Measurements from ENCODE around the gene PTPRA.
A peak's percentile ranks its signal among the peaks of the same experiment; 100 is the strongest.
"Not testable (repeated sequence)": the region's sequence is repeated elsewhere in the genome, so short reads cannot be mapped to it uniquely, and the experiment has no call there.

The PTPRA gene

GRCh38 chr20:3075315-3075714 lies 202.0 kb downstream of the PTPRA start:
- H2BK120ac ChIP-seq (ENCODE audit: low read depth, low read length); H3K14ac ChIP-seq (ENCODE audit: low read length); H2AK5ac ChIP-seq (ENCODE audit: low read depth, low read length); H4K8ac ChIP-seq (ENCODE audit: low read depth, low read length); H3K4me2 ChIP-seq (ENCODE audit: insufficient read depth, low read length, poor library complexity, severe bottlenecking); H3K27ac ChIP-seq (replicated peaks; ENCODE audit: low read length); H3K36me3 ChIP-seq (replicated peaks in 1 of 2; ENCODE audit: control insufficient read depth in 2 of 2, insufficient read depth in 2 of 2, low read length in 2 of 2); H2BK15ac ChIP-seq (ENCODE audit: low read length); H3K9me3 ChIP-seq (replicated peaks in 1 of 2; ENCODE audit: control insufficient read depth in 2 of 2, insufficient read depth in 1 of 2, low read depth in 1 of 2, low read length in 2 of 2); H2BK12ac ChIP-seq (ENCODE audit: low read length); H3K9ac ChIP-seq (ENCODE audit: low read depth, low read length, poor library complexity); H3K18ac ChIP-seq (ENCODE audit: low read length); H3K4me1 ChIP-seq (ENCODE audit: control insufficient read depth in 2 of 2, insufficient read depth in 1 of 2, low read depth in 1 of 2, low read length in 2 of 2); H4K91ac ChIP-seq (ENCODE audit: low read depth, low read length, poor library complexity); H2BK5ac ChIP-seq (ENCODE audit: low read length); H3K4me3 ChIP-seq (ENCODE audit: low read length in 2 of 2); H3K4ac ChIP-seq (ENCODE audit: low read length); H3K79me1 ChIP-seq (ENCODE audit: low read depth, low read length); H2AFZ ChIP-seq (ENCODE audit: low read length); DNase-seq (ENCODE audit: low spot score); H3K23ac ChIP-seq (ENCODE audit: low read depth, low read length, poor library complexity): not testable (repeated sequence)
- WGBS, 2 donors (ENCODE audit: extremely low coverage in 2 of 2, insufficient read length in 2 of 2, insufficient replicate concordance in 1 of 2), result no CpG with 5 or more reads among the region's 6 CpGs
- H3K27me3 ChIP-seq (ENCODE audit: control insufficient read depth in 3 of 3, insufficient read depth in 3 of 3, low read depth in 1 of 3, low read length in 3 of 3), result peaks cover 10 to 25% (median 24%) of the 10 kb centered on the region in 3 experiments

DNA sequence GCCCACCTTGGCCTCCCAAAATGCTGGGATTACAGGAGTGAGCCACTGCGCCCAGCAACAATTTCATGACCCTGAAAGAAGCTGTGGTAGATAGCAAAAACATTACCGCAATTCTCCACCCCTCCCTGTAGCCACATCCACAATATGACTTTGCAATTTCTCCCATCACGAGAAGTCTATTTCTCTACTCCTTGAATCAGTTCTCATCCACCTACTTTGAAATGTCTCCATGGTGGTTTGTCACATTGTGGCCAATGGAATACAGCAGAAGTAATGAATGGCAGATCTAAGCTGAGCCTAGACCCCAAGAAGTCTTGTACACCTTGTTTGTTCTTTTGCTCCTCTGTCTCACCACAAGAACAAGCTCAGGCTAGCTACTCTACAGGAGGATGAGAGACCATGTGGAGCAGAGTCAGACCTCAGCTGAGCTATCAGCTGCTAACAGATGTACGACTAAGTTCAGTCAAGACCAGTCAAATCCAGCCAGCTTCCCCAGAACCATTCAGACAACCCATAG lies 204.4 kb downstream of the PTPRA start:
- Histone ChIP-seq H2AK5ac (ENCODE audit: low read depth, low read length) (no peak overlapping the region), H3K4me2 (ENCODE audit: insufficient read depth, low read length, poor library complexity, severe bottlenecking) (no peak overlapping the region), H3K27me3 (ENCODE audit: control insufficient read depth in 3 of 3, insufficient read depth in 3 of 3, low read depth in 1 of 3, low read length in 3 of 3) (peaks cover 6 to 41% (median 21%) of the 10 kb centered on the region in 3 experiments), H2BK12ac (ENCODE audit: low read length) (no peak overlapping the region), H3K4ac (ENCODE audit: low read length) (no peak overlapping the region), H3K18ac (ENCODE audit: low read length) (no peak overlapping the region), H4K8ac (ENCODE audit: low read depth, low read length) (no peak overlapping the region), H3K36me3 (replicated peaks in 1 of 2; ENCODE audit: control insufficient read depth in 2 of 2, insufficient read depth in 2 of 2, low read length in 2 of 2) (no peaks in the 10 kb centered on the region), H2BK120ac (ENCODE audit: low read depth, low read length) (no peak overlapping the region), H3K9ac (ENCODE audit: low read depth, low read length, poor library complexity) (no peak overlapping the region), H3K23ac (ENCODE audit: low read depth, low read length, poor library complexity) (no peak overlapping the region), H3K4me1 (ENCODE audit: control insufficient read depth in 2 of 2, insufficient read depth in 1 of 2, low read depth in 1 of 2, low read length in 2 of 2) (peaks cover 2 to 3% of the 10 kb centered on the region in 2 donors), H3K79me1 (ENCODE audit: low read depth, low read length) (no peaks in the 10 kb centered on the region), H3K4me3 (ENCODE audit: low read length in 2 of 2) (no peak overlapping the region), H3K14ac (ENCODE audit: low read length) (no peak overlapping the region), H3K27ac (replicated peaks; ENCODE audit: low read length) (no peak overlapping the region), H2AFZ (ENCODE audit: low read length) (no peak overlapping the region), H4K91ac (ENCODE audit: low read depth, low read length, poor library complexity) (no peak overlapping the region), H3K9me3 (replicated peaks in 1 of 2; ENCODE audit: control insufficient read depth in 2 of 2, insufficient read depth in 1 of 2, low read depth in 1 of 2, low read length in 2 of 2) (no peaks in the 10 kb centered on the region), H2BK15ac (ENCODE audit: low read length) (no peak overlapping the region), H2BK5ac (ENCODE audit: low read length) (no peak overlapping the region)
- no CpG with 5 or more reads among the region's 4 CpGs for WGBS, 2 donors (ENCODE audit: extremely low coverage in 2 of 2, insufficient read length in 2 of 2, insufficient replicate concordance in 1 of 2)
- DNase-seq (ENCODE audit: low spot score), result no peak

DNA sequence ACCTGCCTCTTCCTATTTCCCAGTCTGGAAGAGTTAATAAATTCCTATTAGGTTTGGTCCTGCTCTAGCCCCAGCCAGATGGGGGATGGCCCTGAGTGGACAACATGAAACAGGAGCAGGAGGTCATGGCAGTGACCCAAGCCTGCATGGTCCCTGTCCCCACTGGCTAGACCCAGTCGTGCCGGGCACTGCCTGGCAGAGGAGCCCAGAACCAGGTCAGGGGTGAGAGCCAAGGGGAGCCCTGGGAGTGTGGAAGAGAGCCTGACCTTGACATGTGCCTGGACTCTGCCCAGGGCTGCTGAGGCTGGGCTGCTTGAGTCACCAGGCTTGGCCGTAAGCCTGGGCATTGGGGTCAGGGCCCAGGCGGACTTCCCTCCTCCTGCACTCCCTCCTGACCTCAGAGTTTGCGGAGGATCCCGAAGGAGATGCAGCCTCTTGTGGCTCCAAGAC lies 207.7 kb downstream of the PTPRA start:
- H3K4ac ChIP-seq (ENCODE audit: low read length), result no peak overlapping the region
- no peak overlapping the region for H2AK5ac ChIP-seq (ENCODE audit: low read depth, low read length)
- no peaks in the 10 kb centered on the region for H3K36me3 ChIP-seq (replicated peaks in 1 of 2; ENCODE audit: control insufficient read depth in 2 of 2, insufficient read depth in 2 of 2, low read length in 2 of 2)
- H3K79me1 ChIP-seq (ENCODE audit: low read depth, low read length), result no peaks in the 10 kb centered on the region
- no peak overlapping the region for H4K8ac ChIP-seq (ENCODE audit: low read depth, low read length)
- DNase-seq (ENCODE audit: low spot score), result no peak
- H3K27me3 ChIP-seq (ENCODE audit: control insufficient read depth in 3 of 3, insufficient read depth in 3 of 3, low read depth in 1 of 3, low read length in 3 of 3), result peaks cover 11 to 66% (median 35%) of the 10 kb centered on the region in 3 experiments
- H2BK120ac ChIP-seq (ENCODE audit: low read depth, low read length), result no peak overlapping the region
- H3K18ac ChIP-seq (ENCODE audit: low read length), result no peak overlapping the region
- H3K4me3 ChIP-seq (ENCODE audit: low read length in 2 of 2), result no peak overlapping the region
- H2BK15ac ChIP-seq (ENCODE audit: low read length), result no peak overlapping the region
- peaks cover 0 to 4% of the 10 kb centered on the region in 2 donors for H3K4me1 ChIP-seq (ENCODE audit: control insufficient read depth in 2 of 2, insufficient read depth in 1 of 2, low read depth in 1 of 2, low read length in 2 of 2)
- no peak overlapping the region for H3K23ac ChIP-seq (ENCODE audit: low read depth, low read length, poor library complexity)
- peak overlapping the region; percentile 76 for H2BK12ac ChIP-seq (ENCODE audit: low read length)
- H3K9ac ChIP-seq (ENCODE audit: low read depth, low read length, poor library complexity), result peak overlapping the region; percentile 45
- H2BK5ac ChIP-seq (ENCODE audit: low read length), result no peak overlapping the region
- H3K14ac ChIP-seq (ENCODE audit: low read length), result no peak overlapping the region
- H2AFZ ChIP-seq (ENCODE audit: low read length), result no peak overlapping the region
- no peaks in the 10 kb centered on the region for H3K9me3 ChIP-seq (replicated peaks in 1 of 2; ENCODE audit: control insufficient read depth in 2 of 2, insufficient read depth in 1 of 2, low read depth in 1 of 2, low read length in 2 of 2)
- no peak overlapping the region for H3K4me2 ChIP-seq (ENCODE audit: insufficient read depth, low read length, poor library complexity, severe bottlenecking)
- no peak overlapping the region for H3K27ac ChIP-seq (replicated peaks; ENCODE audit: low read length)
- WGBS, 2 donors (ENCODE audit: extremely low coverage in 2 of 2, insufficient read length in 2 of 2, insufficient replicate concordance in 1 of 2), result no CpG with 5 or more reads among the region's 6 CpGs
- H4K91ac ChIP-seq (ENCODE audit: low read depth, low read length, poor library complexity), result no peak overlapping the region

DNA sequence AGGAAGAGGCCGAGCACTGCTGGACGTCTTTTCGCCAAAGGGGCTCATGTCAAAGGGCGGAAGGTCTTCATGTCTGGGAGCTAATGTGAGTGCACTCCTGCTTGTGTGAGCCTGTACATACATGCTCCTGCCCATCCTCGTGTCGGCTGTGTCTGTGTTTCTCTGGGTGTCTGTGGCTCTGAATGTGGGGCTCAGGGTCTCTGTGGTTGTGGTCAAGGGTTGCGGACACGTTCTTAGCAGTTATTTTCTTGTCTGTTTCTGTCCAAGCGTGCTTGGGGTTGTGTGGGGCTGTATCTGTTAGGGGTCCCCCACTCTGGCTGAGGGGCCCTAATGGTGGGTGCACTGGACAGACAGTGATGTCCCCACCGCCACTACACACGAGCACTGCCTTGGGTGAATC lies 208.4 kb downstream of the PTPRA start:
- Histone ChIP-seq H3K23ac (ENCODE audit: low read depth, low read length, poor library complexity) (no peak overlapping the region), H3K79me1 (ENCODE audit: low read depth, low read length) (no peaks in the 10 kb centered on the region), H3K36me3 (replicated peaks in 1 of 2; ENCODE audit: control insufficient read depth in 2 of 2, insufficient read depth in 2 of 2, low read length in 2 of 2) (no peaks in the 10 kb centered on the region), H2BK5ac (ENCODE audit: low read length) (no peak overlapping the region), H3K27ac (replicated peaks; ENCODE audit: low read length) (no peak overlapping the region), H2BK12ac (ENCODE audit: low read length) (no peak overlapping the region), H4K91ac (ENCODE audit: low read depth, low read length, poor library complexity) (no peak overlapping the region), H3K9me3 (replicated peaks in 1 of 2; ENCODE audit: control insufficient read depth in 2 of 2, insufficient read depth in 1 of 2, low read depth in 1 of 2, low read length in 2 of 2) (no peaks in the 10 kb centered on the region), H4K8ac (ENCODE audit: low read depth, low read length) (no peak overlapping the region), H2AFZ (ENCODE audit: low read length) (no peak overlapping the region), H3K4me1 (ENCODE audit: control insufficient read depth in 2 of 2, insufficient read depth in 1 of 2, low read depth in 1 of 2, low read length in 2 of 2) (peaks cover 0 to 4% of the 10 kb centered on the region in 2 donors), H2BK15ac (ENCODE audit: low read length) (no peak overlapping the region), H3K14ac (ENCODE audit: low read length) (no peak overlapping the region), H3K18ac (ENCODE audit: low read length) (no peak overlapping the region), H3K9ac (ENCODE audit: low read depth, low read length, poor library complexity) (no peak overlapping the region), H3K27me3 (ENCODE audit: control insufficient read depth in 3 of 3, insufficient read depth in 3 of 3, low read depth in 1 of 3, low read length in 3 of 3) (peaks cover 11 to 67% (median 35%) of the 10 kb centered on the region in 3 experiments), H3K4me3 (ENCODE audit: low read length in 2 of 2) (no peak overlapping the region), H3K4me2 (ENCODE audit: insufficient read depth, low read length, poor library complexity, severe bottlenecking) (no peak overlapping the region), H2BK120ac (ENCODE audit: low read depth, low read length) (no peak overlapping the region), H2AK5ac (ENCODE audit: low read depth, low read length) (no peak overlapping the region), H3K4ac (ENCODE audit: low read length) (no peak overlapping the region)
- no CpG with 5 or more reads among the region's 11 CpGs for WGBS, 2 donors (ENCODE audit: extremely low coverage in 2 of 2, insufficient read length in 2 of 2, insufficient replicate concordance in 1 of 2)
- DNase-seq (ENCODE audit: low spot score), result no peak
